ENCODE measurements around the gene C10orf105.

GRCh38 chr10:71693377-71693776 lies 26.2 kb downstream of the C10orf105 start:
- TF ChIP-seq ZNF274 (IDR thresholded peaks at IDR 0.05; ENCODE audit: low read depth, low read length) (no peak), YY1 (IDR thresholded peaks at IDR 0.05; ENCODE audit: insufficient read depth, insufficient read length) (no peak), SUZ12 (IDR thresholded peaks at IDR 0.05; ENCODE audit: extremely low read depth, insufficient read depth, insufficient read length) (no peak)
